ENCODE data around the gene EXOC1L. TPM values are rescaled to one million over a fixed set of nuclear protein-coding genes. Genes with fewer than 3 reads are reported as not detected.

Gene EXOC1L
- polyA plus RNA-seq, 1 donor (not counting 4 experiments of a cell fraction or from before 2014, with no cell fraction given), result not detected

- Histone ChIP-seq H3K9me3 (ENCODE audit: control insufficient read depth, low read depth, low read length) (no peaks in the 10 kb centered on the region), H3K27me3 (ENCODE audit: control insufficient read depth, extremely low read depth, insufficient read depth, low read length) (peaks cover 4% of the 10 kb centered on the region), H3K27ac (ENCODE audit: control insufficient read depth, insufficient read depth, low read length) (no peak overlapping the region), H3K4me3 (ENCODE audit: control insufficient read depth in 2 of 3, extremely low read depth in 1 of 3, insufficient read depth in 2 of 3, low read depth in 1 of 3, low read length in 3 of 3) (no peak overlapping the region), H2AFZ (ENCODE audit: control insufficient read depth, low read length) (no peak overlapping the region), H3K4me1 (ENCODE audit: control insufficient read depth, extremely low read depth, insufficient read depth, low read length) (no peaks in the 10 kb centered on the region), H3K36me3 (ENCODE audit: control insufficient read depth in 2 of 2, extremely low read depth in 1 of 2, insufficient read depth in 2 of 2, low read length in 2 of 2) (no peaks in the 10 kb centered on the region), H4K20me1 (ENCODE audit: control insufficient read depth, extremely low read depth, insufficient read depth, low read length) (no peaks in the 10 kb centered on the region), H3K4me2 (ENCODE audit: control insufficient read depth, extremely low read depth, insufficient read depth, low read depth, low read length) (no peak overlapping the region), H3K9me1 (ENCODE audit: control insufficient read depth, extremely low read depth, insufficient read depth, low read length) (no peaks in the 10 kb centered on the region), H3K79me2 (ENCODE audit: control insufficient read depth, insufficient read depth, low read length) (no peaks in the 10 kb centered on the region), H3K9ac (ENCODE audit: control insufficient read depth, extremely low read depth, insufficient read depth, low read length) (no peak overlapping the region)
- FAIRE-seq (no peak), DNase-seq (ENCODE audit: low read depth, low spot score) (no peak)
- dilution Hi-C loops (cut with MboI; ENCODE audit: extremely low pct_ligation_motif_present, low sequenced_read_pairs), result no loop called here
- no peak for TF ChIP-seq CTCF (optimal IDR thresholded peaks at IDR 0.05 in 1 of 3, IDR thresholded peaks at IDR 0.05 in 1 of 3, conservative IDR thresholded peaks at IDR 0.05 in 1 of 3; ENCODE audit: extremely low read depth in 1 of 3, insufficient read depth in 2 of 3, low read length in 3 of 3)
- no peak for TF ChIP-seq EZH2 (IDR thresholded peaks at IDR 0.05; ENCODE audit: low read length)
These were observed 11.1 kb downstream of the EXOC1L start for GRCh38 chr4:55830716-55831115.

- H3K36me3 ChIP-seq (ENCODE audit: control insufficient read depth in 2 of 2, extremely low read depth in 1 of 2, insufficient read depth in 2 of 2, low read length in 2 of 2), result no peaks in the 10 kb centered on the region
- FAIRE-seq (no peak), DNase-seq (ENCODE audit: low read depth, low spot score) (no peak)
- peaks cover 4% of the 10 kb centered on the region for H3K4me1 ChIP-seq (ENCODE audit: control insufficient read depth, extremely low read depth, insufficient read depth, low read length)
- TF ChIP-seq CTCF (optimal IDR thresholded peaks at IDR 0.05 in 1 of 3, IDR thresholded peaks at IDR 0.05 in 1 of 3, conservative IDR thresholded peaks at IDR 0.05 in 1 of 3; ENCODE audit: extremely low read depth in 1 of 3, insufficient read depth in 2 of 3, low read length in 3 of 3) (no peak), EZH2 (IDR thresholded peaks at IDR 0.05; ENCODE audit: low read length) (no peak)
- no peaks in the 10 kb centered on the region for H4K20me1 ChIP-seq (ENCODE audit: control insufficient read depth, extremely low read depth, insufficient read depth, low read length)
- no peak overlapping the region for H2AFZ ChIP-seq (ENCODE audit: control insufficient read depth, low read length)
- no peaks in the 10 kb centered on the region for H3K79me2 ChIP-seq (ENCODE audit: control insufficient read depth, insufficient read depth, low read length)
- H3K4me3 ChIP-seq (ENCODE audit: control insufficient read depth in 2 of 3, extremely low read depth in 1 of 3, insufficient read depth in 2 of 3, low read depth in 1 of 3, low read length in 3 of 3), result no peak overlapping the region
- no peak overlapping the region for H3K27ac ChIP-seq (ENCODE audit: control insufficient read depth, insufficient read depth, low read length)
- H3K9me1 ChIP-seq (ENCODE audit: control insufficient read depth, extremely low read depth, insufficient read depth, low read length), result no peaks in the 10 kb centered on the region
- dilution Hi-C loops (cut with MboI; ENCODE audit: extremely low pct_ligation_motif_present, low sequenced_read_pairs), result no loop called here
- no peak overlapping the region for H3K4me2 ChIP-seq (ENCODE audit: control insufficient read depth, extremely low read depth, insufficient read depth, low read depth, low read length)
- H3K27me3 ChIP-seq (ENCODE audit: control insufficient read depth, extremely low read depth, insufficient read depth, low read length), result peaks cover 4% of the 10 kb centered on the region
- no peaks in the 10 kb centered on the region for H3K9me3 ChIP-seq (ENCODE audit: control insufficient read depth, low read depth, low read length)
- H3K9ac ChIP-seq (ENCODE audit: control insufficient read depth, extremely low read depth, insufficient read depth, low read length), result no peak overlapping the region
These were observed 14.7 kb downstream of the EXOC1L start for GRCh38 chr4:55834086-55834795.

Measured in keratinocyte (primary cell).